Endothelial cell of umbilical vein (primary cell): ENCODE measurements around the gene AP3S1. TPM values are rescaled to one million over a fixed set of nuclear protein-coding genes. Genes with fewer than 3 reads are reported as not detected.

ENCODE experiments used
- BruUV-seq: library from RNA; stranded (reverse); fragments of 400-500 nt; replicated peaks from 2 replicates; lab custom pipeline; 2021; lab: Mats Ljungman, UMichigan
- CTCF ChIA-PET: fragments of 300-600, 350-600 bp; sonication (Branson Sonifier 250); formaldehyde crosslinking; loops from one replicate; lab custom pipeline; 2021; ENCODE audit warnings: antibody characterized with exemption, inconsistent platforms; lab: Charles Lee
- POLR2A ChIA-PET: fragments of 300-600, 350-600 bp; sonication (Branson Sonifier 250); formaldehyde crosslinking; loops from one replicate; lab custom pipeline; 2021; ENCODE audit warnings: antibody characterized with exemption, inconsistent platforms; lab: Charles Lee
- DNase-seq: peaks from one replicate; pipeline ENCODE4 v3.0.0-alpha.2; 2011; ENCODE audit warnings: low read depth, low spot score
- FAIRE-seq: peaks from 2 replicates; lab custom pipeline; 2011; peaks lifted over from hg19 to GRCh38; lab: Jason Lieb, UNC
- H2AFZ ChIP-seq: 2 replicates; pipeline ENCODE4 v1.6.0; 2012; ENCODE audit warnings: low read depth, low read length, control low read depth, inconsistent platforms
- H3K27ac ChIP-seq: 2 replicates; pipeline ENCODE4 v1.5.1; 2011; ENCODE audit warnings: low read depth, mild to moderate bottlenecking, control low read depth, low read length, moderate library complexity; ENCODE audit not compliant: insufficient read depth
- H3K27me3 ChIP-seq, 2 experiments: 2 replicates each; pipeline versions ENCODE4 v1.6.0 to v1.6.1; 2011; ENCODE audit warnings: low read length in 2 of 2, mixed read lengths in 1 of 2; ENCODE audit not compliant: control insufficient read depth in 2 of 2, insufficient read depth in 2 of 2
- H3K36me3 ChIP-seq, 2 experiments: 2 replicates in 1 of 2; 3 replicates in 1 of 2; pipeline ENCODE4 v1.5.1; 2011; ENCODE audit warnings: low read length in 2 of 2, mild to moderate bottlenecking in 1 of 2, moderate library complexity in 1 of 2; ENCODE audit not compliant: control insufficient read depth in 2 of 2, insufficient read depth in 2 of 2; ENCODE audit errors: extremely low read depth in 1 of 2
- H3K4me1 ChIP-seq: 3 replicates; pipeline ENCODE4 v1.5.1; 2011; ENCODE audit warnings: mild to moderate bottlenecking, low read length; ENCODE audit not compliant: control insufficient read depth, insufficient read depth; ENCODE audit errors: extremely low read depth
- H3K4me2 ChIP-seq: 2 replicates; pipeline ENCODE4 v1.6.1; 2011; ENCODE audit warnings: low read length, control low read depth, mixed read lengths; ENCODE audit not compliant: insufficient read depth
- H3K4me3 ChIP-seq, 3 experiments: fragments of 200-600 bp in 1 of 3; sonication (generic), shearing (Covaris generic) in 1 of 3; replicated peaks in 1 of 3; 2 replicates each; pipeline ENCODE4 v1.5.1; 2011 to 2016; ENCODE audit warnings: control low read depth in 3 of 3, low read length in 3 of 3, mild to moderate bottlenecking in 2 of 3, inconsistent platforms in 1 of 3, low read depth in 1 of 3, moderate library complexity in 1 of 3; ENCODE audit not compliant: insufficient read depth in 1 of 3
- H3K79me2 ChIP-seq: 2 replicates; pipeline ENCODE4 v1.6.0; 2012; ENCODE audit warnings: low read length, inconsistent platforms; ENCODE audit not compliant: control insufficient read depth, insufficient read depth
- H3K9ac ChIP-seq: replicated peaks from 2 replicates; pipeline ENCODE3; 2011; ENCODE audit warnings: low read length, control low read depth; ENCODE audit not compliant: insufficient read depth; ENCODE audit errors: extremely low read depth
- H3K9me1 ChIP-seq: replicated peaks from 3 replicates; pipeline ENCODE4 v1.6.0; 2011; ENCODE audit warnings: mild to moderate bottlenecking, low read length; ENCODE audit not compliant: control insufficient read depth, insufficient read depth; ENCODE audit errors: extremely low read depth
- H3K9me3 ChIP-seq: replicated peaks from 2 replicates; pipeline ENCODE4 v1.5.1; 2012; ENCODE audit warnings: low read length, inconsistent platforms; ENCODE audit not compliant: control insufficient read depth, insufficient read depth
- H4K20me1 ChIP-seq: replicated peaks from 2 replicates; pipeline ENCODE3; 2011; ENCODE audit warnings: mild to moderate bottlenecking, low read length; ENCODE audit not compliant: control insufficient read depth, insufficient read depth; ENCODE audit errors: extremely low read depth
- EZH2 ChIP-seq: IDR thresholded peaks from 2 replicates; pipeline ENCODE4 v1.6.1; 2012; ENCODE audit warnings: borderline replicate concordance, low read depth, mild to moderate bottlenecking, moderate library complexity, low read length, inconsistent platforms; ENCODE audit not compliant: severe bottlenecking
- FOS ChIP-seq: IDR thresholded peaks from 2 replicates; pipeline ENCODE4 v1.6.1; 2011; ENCODE audit warnings: mild to moderate bottlenecking, low read length, moderate library complexity, borderline replicate concordance; ENCODE audit not compliant: insufficient read depth
- JUN ChIP-seq: IDR thresholded peaks from 2 replicates; pipeline ENCODE4 v1.6.1; 2011; ENCODE audit warnings: borderline replicate concordance, low read depth; ENCODE audit not compliant: insufficient read length, insufficient read depth
- MYC ChIP-seq: IDR thresholded peaks from one replicate; pipeline ENCODE4 v1.6.1; 2011; ENCODE audit warnings: mild to moderate bottlenecking, low read depth, low read length
- POLR2AphosphoS5 ChIP-seq: IDR thresholded peaks from 2 replicates; pipeline ENCODE4 v1.6.1; 2012; ENCODE audit warnings: low read depth, mild to moderate bottlenecking, control low read depth, low read length, moderate library complexity; ENCODE audit not compliant: insufficient read depth
- dilution Hi-C: fragments of 300-500 bp; cut with MboI; formaldehyde crosslinking; loops from one replicate; pipeline ENCODE4 v1.15.0; 2019; ENCODE audit warnings: low sequenced_read_pairs; ENCODE audit not compliant: extremely low pct_ligation_motif_present
- intact Hi-C: fragments of 100-400 bp; cut with micrococcal nuclease; formaldehyde crosslinking; loops from one replicate; pipeline ENCODE4 v1.10.0; 2022
- polyA plus RNA-seq, 4 experiments: library from polyadenylated mRNA; depleted of rRNA in 3 of 4; stranded (reverse) in 3 of 4; unstranded in 1 of 4; fragments of >200 nt; gene quantifications; 2 replicates each; pipeline versions ENCODE4 v1.2.1 to v1.2.3, GENCODE V29; 2011 to 2012; ENCODE audit warnings: missing spikeins in 1 of 4
- total RNA-seq: library from RNA; stranded (reverse); gene quantifications from 2 replicates; pipeline ENCODE4 v1.2.3, GENCODE V29; 2021
- TF ChIP-seq, protein P1 (sequence below): IDR thresholded peaks from 2 replicates; pipeline ENCODE4 v1.6.1; 2011; ENCODE audit not compliant: insufficient read depth, insufficient read length
- TF ChIP-seq, protein P2 (sequence below), 2 donors: IDR thresholded peaks; 1 replicate in 1 of 2; 2 replicates in 1 of 2; pipeline ENCODE4 v1.5.1; 2011; ENCODE audit warnings: low read length in 2 of 2, mild to moderate bottlenecking in 2 of 2, moderate library complexity in 2 of 2, control low read depth in 1 of 2, inconsistent platforms in 1 of 2, low read depth in 1 of 2; ENCODE audit not compliant: insufficient read depth in 1 of 2; ENCODE audit errors: extremely low read depth in 1 of 2

Gene AP3S1
- total and polyA plus RNA-seq, 2 donors (not counting 3 experiments of a cell fraction or from before 2014, with no cell fraction given) = 26.5 to 85.7 TPM

DNA sequence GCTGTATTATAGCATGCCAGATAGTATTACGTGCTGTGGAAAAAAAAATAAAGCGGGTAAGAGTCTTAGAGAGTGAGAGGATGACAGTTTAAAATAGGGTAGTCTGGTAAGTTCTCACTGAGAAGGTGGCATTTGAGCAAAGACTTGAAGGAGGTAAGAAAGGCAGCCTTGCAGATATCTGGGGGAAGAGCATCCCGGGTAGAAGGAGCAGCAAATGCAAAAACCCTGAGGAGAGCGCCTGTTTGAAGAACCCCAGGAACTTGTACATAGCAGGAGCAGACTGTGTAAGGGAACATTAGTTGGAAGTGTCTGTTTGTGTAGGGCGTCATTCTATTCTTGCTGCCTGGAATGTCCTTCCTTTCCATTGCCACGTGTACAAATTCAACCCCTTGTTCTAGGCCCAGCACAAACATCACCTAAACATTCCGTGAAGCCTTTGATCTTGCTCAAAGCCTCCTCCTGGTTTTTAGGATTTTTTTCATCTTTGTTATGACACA, 2.6 kb downstream of the AP3S1 start:
- no peaks in the 10 kb centered on the region for H4K20me1 ChIP-seq
- DNase-seq (peak; percentile 67), FAIRE-seq (peak; percentile 66)
- ChIA-PET CTCF (no interaction called here), POLR2A (no interaction called here)
- peaks cover 77% of the 10 kb centered on the region for H3K79me2 ChIP-seq
- no peak overlapping the region for H3K27ac ChIP-seq
- peak overlapping the region in 1 of 3 experiments; percentile 90 for H3K4me3 ChIP-seq
- H3K9me1 ChIP-seq = no peaks in the 10 kb centered on the region
- H3K36me3 ChIP-seq = no peaks in the 10 kb centered on the region
- BruUV-seq = no TSS peak
- peak overlapping the region; percentile 98 for H3K4me2 ChIP-seq
- H2AFZ ChIP-seq = peak overlapping the region; percentile 19
- H3K9ac ChIP-seq = peak overlapping the region; percentile 33
- dilution Hi-C loops = no loop called here
- TF ChIP-seq JUN (no peak), POLR2AphosphoS5 (no peak), FOS (no peak), MYC (no peak), EZH2 (no peak)
- TF ChIP-seq, protein P1, sequence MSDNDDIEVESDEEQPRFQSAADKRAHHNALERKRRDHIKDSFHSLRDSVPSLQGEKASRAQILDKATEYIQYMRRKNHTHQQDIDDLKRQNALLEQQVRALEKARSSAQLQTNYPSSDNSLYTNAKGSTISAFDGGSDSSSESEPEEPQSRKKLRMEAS = peak; percentile 14
- TF ChIP-seq, protein P2, sequence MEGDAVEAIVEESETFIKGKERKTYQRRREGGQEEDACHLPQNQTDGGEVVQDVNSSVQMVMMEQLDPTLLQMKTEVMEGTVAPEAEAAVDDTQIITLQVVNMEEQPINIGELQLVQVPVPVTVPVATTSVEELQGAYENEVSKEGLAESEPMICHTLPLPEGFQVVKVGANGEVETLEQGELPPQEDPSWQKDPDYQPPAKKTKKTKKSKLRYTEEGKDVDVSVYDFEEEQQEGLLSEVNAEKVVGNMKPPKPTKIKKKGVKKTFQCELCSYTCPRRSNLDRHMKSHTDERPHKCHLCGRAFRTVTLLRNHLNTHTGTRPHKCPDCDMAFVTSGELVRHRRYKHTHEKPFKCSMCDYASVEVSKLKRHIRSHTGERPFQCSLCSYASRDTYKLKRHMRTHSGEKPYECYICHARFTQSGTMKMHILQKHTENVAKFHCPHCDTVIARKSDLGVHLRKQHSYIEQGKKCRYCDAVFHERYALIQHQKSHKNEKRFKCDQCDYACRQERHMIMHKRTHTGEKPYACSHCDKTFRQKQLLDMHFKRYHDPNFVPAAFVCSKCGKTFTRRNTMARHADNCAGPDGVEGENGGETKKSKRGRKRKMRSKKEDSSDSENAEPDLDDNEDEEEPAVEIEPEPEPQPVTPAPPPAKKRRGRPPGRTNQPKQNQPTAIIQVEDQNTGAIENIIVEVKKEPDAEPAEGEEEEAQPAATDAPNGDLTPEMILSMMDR (IDR thresholded peaks at IDR 0.05; ENCODE audit: extremely low read depth in 1 of 2, insufficient read depth in 1 of 2, low read depth in 1 of 2, low read length in 2 of 2) = no peak
- no peaks in the 10 kb centered on the region for H3K27me3 ChIP-seq
- H3K9me3 ChIP-seq = no peaks in the 10 kb centered on the region
- intact Hi-C loops = loop anchor here (5.0 to 10.0 kb wide), 4 partner anchors 118 to 670 kb away; partner anchors contain the start of genes CCDC112, FEM1C and LVRN
- H3K4me1 ChIP-seq = peaks cover 30% of the 10 kb centered on the region
